Cardiac muscle cell (in vitro differentiated cells and primary cell): Measurements from ENCODE around the gene TNFRSF17. TPM values are rescaled to one million over a fixed set of nuclear protein-coding genes. Genes with fewer than 3 reads are reported as not detected.
"Not testable (repeated sequence)": the region's sequence is repeated elsewhere in the genome, so short reads cannot be mapped to it uniquely, and the experiment has no call there.

ENCODE experiments used
- DNase-seq, 2 donors: peaks; one replicate each; pipeline versions ENCODE4 v3.0.0 to v3.0.0-alpha.2; 2010 to 2017; ENCODE audit warnings: low read depth in 1 of 2, low spot score in 1 of 2
- H3K27ac ChIP-seq: fragments of 200-600 bp; sonication (generic); 2 replicates; pipeline ENCODE4 v1.5.1; 2016
- H3K27me3 ChIP-seq: fragments of 200-600 bp; sonication (generic); 2 replicates; pipeline ENCODE4 v1.6.0; 2016; ENCODE audit warnings: control low read depth
- H3K36me3 ChIP-seq: fragments of 200-600 bp; sonication (generic); 2 replicates; pipeline ENCODE4 v1.5.1; 2016; ENCODE audit warnings: control low read depth
- H3K4me1 ChIP-seq: fragments of 200-600 bp; sonication (generic); 2 replicates; pipeline ENCODE4 v1.8.1; 2017; ENCODE audit warnings: low read depth, mild to moderate bottlenecking, mixed run types
- H3K4me3 ChIP-seq: fragments of 200-600 bp; sonication (generic); 2 replicates; pipeline ENCODE4 v1.5.1; 2016; ENCODE audit warnings: mild to moderate bottlenecking
- H3K9me3 ChIP-seq: fragments of 200-600 bp; sonication (generic); 2 replicates; pipeline ENCODE4 v1.5.1; 2017; ENCODE audit warnings: low read depth, mild to moderate bottlenecking, control low read depth
- CTCF ChIP-seq: IDR thresholded peaks from 2 replicates; pipeline ENCODE4 v1.5.1; 2012; ENCODE audit warnings: low read depth, mild to moderate bottlenecking, low read length
- polyA plus RNA-seq: library from polyadenylated mRNA; unstranded; fragments of >200 nt; fragmentation: Nextera tagmentation; extraction: Ambion mirVana; gene quantifications from 2 replicates; pipeline ENCODE4 v1.2.1, GENCODE V29; 2016
- total RNA-seq: library from RNA; depleted of rRNA; stranded (reverse); fragments of >200 nt; gene quantifications from 2 replicates; pipeline ENCODE4 v1.2.3, GENCODE V29; 2016

TNFRSF17 gene
- total and polyA plus RNA-seq, 2 experiments from 2014 or later: not detected

GRCh38 chr16:11967195-11967911, 2.3 kb downstream of the TNFRSF17 start:
- no peak overlapping the region for H3K27ac ChIP-seq
- no peak overlapping the region for H3K4me3 ChIP-seq
- H3K36me3 ChIP-seq: no peaks in the 10 kb centered on the region
- no peak for DNase-seq
- H3K9me3 ChIP-seq: no peaks in the 10 kb centered on the region
- TF ChIP-seq CTCF: no peak
- H3K4me1 ChIP-seq: no peaks in the 10 kb centered on the region
- H3K27me3 ChIP-seq: no peaks in the 10 kb centered on the region

GRCh38 chr16:11968577-11968976, 3.6 kb downstream of the TNFRSF17 start:
- no peak overlapping the region for H3K27ac ChIP-seq
- H3K9me3 ChIP-seq: no peaks in the 10 kb centered on the region
- H3K27me3 ChIP-seq: no peaks in the 10 kb centered on the region
- no peak for DNase-seq
- H3K4me1 ChIP-seq: no peaks in the 10 kb centered on the region
- TF ChIP-seq CTCF: no peak
- H3K4me3 ChIP-seq: no peak overlapping the region
- H3K36me3 ChIP-seq: no peaks in the 10 kb centered on the region

GRCh38 chr16:11970292-11970691, 5.3 kb downstream of the TNFRSF17 start:
- H3K4me3 ChIP-seq, H3K36me3 ChIP-seq, H3K27ac ChIP-seq, H3K9me3 ChIP-seq, H3K27me3 ChIP-seq, H3K4me1 ChIP-seq, DNase-seq: not testable (repeated sequence)

GRCh38 chr16:11972128-11972527, 7.1 kb downstream of the TNFRSF17 start:
- TF ChIP-seq CTCF: peak; percentile 23
- H3K9me3 ChIP-seq: no peaks in the 10 kb centered on the region
- H3K27me3 ChIP-seq: no peaks in the 10 kb centered on the region
- DNase-seq: peak in 1 of 2 donors; percentile 38
- H3K4me3 ChIP-seq: no peak overlapping the region
- H3K27ac ChIP-seq: no peak overlapping the region
- no peaks in the 10 kb centered on the region for H3K36me3 ChIP-seq
- no peaks in the 10 kb centered on the region for H3K4me1 ChIP-seq

GRCh38 chr16:11973070-11973469, 8.1 kb downstream of the TNFRSF17 start:
- H3K9me3 ChIP-seq: no peaks in the 10 kb centered on the region
- H3K27me3 ChIP-seq: no peaks in the 10 kb centered on the region
- H3K4me3 ChIP-seq: no peak overlapping the region
- H3K27ac ChIP-seq: no peak overlapping the region
- H3K4me1 ChIP-seq: peaks cover 6% of the 10 kb centered on the region
- no peak for DNase-seq
- H3K36me3 ChIP-seq: no peaks in the 10 kb centered on the region
- no peak for TF ChIP-seq CTCF

GRCh38 chr16:11976850-11977375, 11.9 kb downstream of the TNFRSF17 start:
- no peak for TF ChIP-seq CTCF
- Histone ChIP-seq H3K4me3 (peak overlapping the region; percentile 78), H3K27me3 (no peaks in the 10 kb centered on the region), H3K4me1 (peaks cover 6% of the 10 kb centered on the region), H3K27ac (peak overlapping the region; percentile 42), H3K36me3 (no peaks in the 10 kb centered on the region), H3K9me3 (no peaks in the 10 kb centered on the region)
- peak in 1 of 2 donors; percentile 28 for DNase-seq
